Measurements from ENCODE around the gene OTOP2.

- TF ChIP-seq, protein P1, sequence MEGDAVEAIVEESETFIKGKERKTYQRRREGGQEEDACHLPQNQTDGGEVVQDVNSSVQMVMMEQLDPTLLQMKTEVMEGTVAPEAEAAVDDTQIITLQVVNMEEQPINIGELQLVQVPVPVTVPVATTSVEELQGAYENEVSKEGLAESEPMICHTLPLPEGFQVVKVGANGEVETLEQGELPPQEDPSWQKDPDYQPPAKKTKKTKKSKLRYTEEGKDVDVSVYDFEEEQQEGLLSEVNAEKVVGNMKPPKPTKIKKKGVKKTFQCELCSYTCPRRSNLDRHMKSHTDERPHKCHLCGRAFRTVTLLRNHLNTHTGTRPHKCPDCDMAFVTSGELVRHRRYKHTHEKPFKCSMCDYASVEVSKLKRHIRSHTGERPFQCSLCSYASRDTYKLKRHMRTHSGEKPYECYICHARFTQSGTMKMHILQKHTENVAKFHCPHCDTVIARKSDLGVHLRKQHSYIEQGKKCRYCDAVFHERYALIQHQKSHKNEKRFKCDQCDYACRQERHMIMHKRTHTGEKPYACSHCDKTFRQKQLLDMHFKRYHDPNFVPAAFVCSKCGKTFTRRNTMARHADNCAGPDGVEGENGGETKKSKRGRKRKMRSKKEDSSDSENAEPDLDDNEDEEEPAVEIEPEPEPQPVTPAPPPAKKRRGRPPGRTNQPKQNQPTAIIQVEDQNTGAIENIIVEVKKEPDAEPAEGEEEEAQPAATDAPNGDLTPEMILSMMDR (IDR thresholded peaks at IDR 0.05), result no peak
- no peak for TF ChIP-seq POLR2A (IDR thresholded peaks at IDR 0.05)
Measured at GRCh38 chr17:74945543-74945942, 21.5 kb downstream of the OTOP2 start.
